ENCODE data around the gene IGSF5.

GRCh38 chr21:39809936-39810335, 65.0 kb downstream of the IGSF5 start:
- TF ChIP-seq ZNF24 (tag by site-specific recombination; IDR thresholded peaks at IDR 0.05) (no peak), CTCF (tag by site-specific recombination; IDR thresholded peaks at IDR 0.05) (no peak), SALL2 (tag by site-specific recombination; IDR thresholded peaks at IDR 0.05; ENCODE audit: borderline replicate concordance) (no peak), ZBTB49 (tag by site-specific recombination; IDR thresholded peaks at IDR 0.05; ENCODE audit: low read depth) (no peak), ZNF292 (tag by site-specific recombination; IDR thresholded peaks at IDR 0.05; ENCODE audit: borderline replicate concordance, low read depth) (no peak), OSR2 (tag by site-specific recombination; IDR thresholded peaks at IDR 0.05) (no peak), ZNF747 (tag by site-specific recombination; IDR thresholded peaks at IDR 0.05) (no peak), ZNF416 (tag by site-specific recombination; IDR thresholded peaks at IDR 0.05) (no peak), SCRT2 (tag by site-specific recombination; IDR thresholded peaks at IDR 0.05) (no peak), ZNF423 (tag by site-specific recombination; IDR thresholded peaks at IDR 0.05) (no peak), ZNF274 (IDR thresholded peaks at IDR 0.05; ENCODE audit: low read length) (no peak), ZNF274 (tag by site-specific recombination; IDR thresholded peaks at IDR 0.05; ENCODE audit: borderline replicate concordance) (no peak), ZFP3 (tag by site-specific recombination; IDR thresholded peaks at IDR 0.05; ENCODE audit: low read depth) (no peak), GLIS1 (tag by site-specific recombination; IDR thresholded peaks at IDR 0.05) (no peak), YY1 (tag by site-specific recombination; IDR thresholded peaks at IDR 0.05) (no peak)
